GM12873 (cell line): Measurements from ENCODE around the gene GBP4.

Experiments used
- CTCF ChIP-seq: IDR thresholded peaks from 2 replicates; pipeline ENCODE4 v1.5.1; 2012; ENCODE audit warnings: low read depth, mild to moderate bottlenecking, moderate library complexity, low read length, control low read depth; ENCODE audit not compliant: insufficient read depth; ENCODE audit errors: missing control alignments

GBP4 gene

GRCh38 chr1:89146721-89147120 lies 52.0 kb downstream of the GBP4 start:
- no peak for TF ChIP-seq CTCF

GRCh38 chr1:89143484-89143883 lies 55.3 kb downstream of the GBP4 start:
- TF ChIP-seq CTCF: no peak

- no peak for TF ChIP-seq CTCF
Measured at GRCh38 chr1:89142160-89142559, 56.6 kb downstream of the GBP4 start.

- TF ChIP-seq CTCF: no peak
Measured at GRCh38 chr1:89133747-89134146, 65.0 kb downstream of the GBP4 start.
